Tibial nerve (tissue), 4 donors: Measurements from ENCODE around the gene COL4A1. TPM values are rescaled to one million over a fixed set of nuclear protein-coding genes. Genes with fewer than 3 reads are reported as not detected.

Experiments used
- DNase-seq, 2 donors: peaks; one replicate each; pipeline ENCODE4 v3.0.0-alpha.2; 2019; ENCODE audit warnings: low spot score in 2 of 2
- H3K27ac ChIP-seq, 4 donors: fragments of 200-600 bp; sonication (generic) in 3 of 4; one replicate each; pipeline ENCODE4 v1.5.1; 2017 to 2019; ENCODE audit warnings: mild to moderate bottlenecking in 1 of 4
- H3K27me3 ChIP-seq, 2 donors: fragments of 200-600 bp; sonication (generic) in 1 of 2; one replicate each; pipeline versions ENCODE4 v1.5.1 to v1.6.0; 2017 to 2019
- H3K36me3 ChIP-seq, 3 donors: fragments of 200-600 bp; sonication (generic); one replicate each; pipeline ENCODE4 v1.5.1; 2018 to 2019
- H3K4me1 ChIP-seq, 4 donors: fragments of 200-600 bp; sonication (generic) in 3 of 4; one replicate each; pipeline ENCODE4 v1.5.1; 2017 to 2019
- H3K4me3 ChIP-seq, 4 donors: fragments of 200-600 bp; sonication (generic) in 3 of 4; one replicate each; pipeline ENCODE4 v1.5.1; 2017 to 2019; ENCODE audit warnings: mild to moderate bottlenecking in 1 of 4, moderate library complexity in 1 of 4
- H3K9me3 ChIP-seq, 4 donors: fragments of 200-600 bp; sonication (generic) in 3 of 4; one replicate each; pipeline ENCODE4 v1.5.1; 2017 to 2019
- EP300 ChIP-seq, 2 donors: sonication (generic); formaldehyde crosslinking; IDR thresholded peaks; one replicate each; pipeline ENCODE4 v1.6.1; 2017; ENCODE audit warnings: antibody characterized with exemption in 2 of 2, mild to moderate bottlenecking in 1 of 2
- POLR2A ChIP-seq, 2 donors: fragments of 450-650 bp; IDR thresholded peaks; one replicate each; pipeline ENCODE4 v1.6.1; 2017; ENCODE audit warnings: antibody characterized with exemption in 2 of 2, mild to moderate bottlenecking in 2 of 2, moderate library complexity in 2 of 2
- WGBS, 2 donors: methylation state at CpG; one replicate each; pipeline ENCODE4 v1.1.5; 2018; 5-methylcytosine and 5-hydroxymethylcytosine counted together
- total RNA-seq, 4 donors: library from RNA; depleted of rRNA; stranded (reverse); fragments of >200 nt; gene quantifications; one replicate each; pipeline ENCODE4 v1.1.0, GENCODE V29; 2016
- TF ChIP-seq, protein P1 (sequence below), 5 experiments: fragments of 200-600 bp in 3 of 5; fragments of 450-650 bp in 2 of 5; sonication (generic) in 3 of 5; IDR thresholded peaks; one replicate each; pipeline ENCODE4 v1.5.1; 2016 to 2019; ENCODE audit warnings: antibody characterized with exemption in 5 of 5, mild to moderate bottlenecking in 3 of 5, moderate library complexity in 2 of 5

The COL4A1 gene
- total RNA-seq, 4 donors from 2014 or later = 385 to 583 (median 526) TPM

DNA sequence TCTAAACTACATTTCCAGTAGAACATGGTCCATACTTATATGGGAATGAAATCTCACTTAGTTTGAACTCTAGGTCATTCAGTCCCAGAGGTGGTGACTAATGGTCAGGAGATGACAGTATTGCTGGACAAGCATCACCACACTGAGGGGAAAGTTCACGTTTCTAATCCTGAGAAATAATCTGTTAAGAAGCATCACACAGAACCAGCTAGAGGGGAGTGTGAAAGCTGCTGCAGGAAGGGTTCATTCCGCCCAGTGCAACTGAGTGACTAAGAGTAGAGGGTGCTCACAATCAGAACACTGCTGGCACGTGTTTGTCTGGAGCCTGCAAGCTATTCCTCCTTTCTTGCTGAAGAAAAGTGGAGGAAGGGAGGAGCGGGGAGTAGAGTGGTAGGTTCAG, 2.7 kb downstream of the COL4A1 start:
- H3K27ac ChIP-seq = peak overlapping the region; percentile 83 to 98 (median 94)
- H3K27me3 ChIP-seq = no peaks in the 10 kb centered on the region
- H3K9me3 ChIP-seq = no peaks in the 10 kb centered on the region
- H3K4me3 ChIP-seq = peak overlapping the region; percentile 61 to 96 (median 82)
- peak; percentile 1 to 76 for TF ChIP-seq EP300 (IDR thresholded peaks at IDR 0.05)
- peak in 1 of 2 donors; percentile 16 for TF ChIP-seq POLR2A (IDR thresholded peaks at IDR 0.05)
- TF ChIP-seq, protein P1, sequence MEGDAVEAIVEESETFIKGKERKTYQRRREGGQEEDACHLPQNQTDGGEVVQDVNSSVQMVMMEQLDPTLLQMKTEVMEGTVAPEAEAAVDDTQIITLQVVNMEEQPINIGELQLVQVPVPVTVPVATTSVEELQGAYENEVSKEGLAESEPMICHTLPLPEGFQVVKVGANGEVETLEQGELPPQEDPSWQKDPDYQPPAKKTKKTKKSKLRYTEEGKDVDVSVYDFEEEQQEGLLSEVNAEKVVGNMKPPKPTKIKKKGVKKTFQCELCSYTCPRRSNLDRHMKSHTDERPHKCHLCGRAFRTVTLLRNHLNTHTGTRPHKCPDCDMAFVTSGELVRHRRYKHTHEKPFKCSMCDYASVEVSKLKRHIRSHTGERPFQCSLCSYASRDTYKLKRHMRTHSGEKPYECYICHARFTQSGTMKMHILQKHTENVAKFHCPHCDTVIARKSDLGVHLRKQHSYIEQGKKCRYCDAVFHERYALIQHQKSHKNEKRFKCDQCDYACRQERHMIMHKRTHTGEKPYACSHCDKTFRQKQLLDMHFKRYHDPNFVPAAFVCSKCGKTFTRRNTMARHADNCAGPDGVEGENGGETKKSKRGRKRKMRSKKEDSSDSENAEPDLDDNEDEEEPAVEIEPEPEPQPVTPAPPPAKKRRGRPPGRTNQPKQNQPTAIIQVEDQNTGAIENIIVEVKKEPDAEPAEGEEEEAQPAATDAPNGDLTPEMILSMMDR (IDR thresholded peaks at IDR 0.05) = no peak
- no peaks in the 10 kb centered on the region for H3K36me3 ChIP-seq
- H3K4me1 ChIP-seq = peaks cover 0 to 65% (median 33%) of the 10 kb centered on the region in 4 donors
- peak in 1 of 2 donors; percentile 47 for DNase-seq
- 18 to 40% methylated on average over 4 of the region's 4 CpGs for WGBS, 2 donors

DNA sequence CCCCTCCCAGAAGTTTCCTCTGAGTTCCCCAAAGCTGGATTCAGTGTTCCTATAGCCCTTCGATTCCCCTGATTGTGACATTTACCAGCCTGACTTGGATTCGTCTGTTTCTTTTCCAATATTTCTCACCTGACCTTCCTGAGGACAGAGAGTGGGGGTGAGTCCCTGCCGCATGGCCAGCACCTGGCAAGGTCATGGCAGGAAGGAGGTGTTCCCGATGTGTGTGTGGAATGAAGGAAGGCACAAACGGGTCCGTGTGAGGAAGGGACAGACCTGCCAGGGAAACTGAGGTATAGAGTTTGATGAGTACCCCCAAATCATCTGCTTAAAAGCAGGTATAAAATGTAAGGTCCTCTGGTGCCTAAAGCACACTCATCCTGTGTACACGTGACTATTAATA, 3.3 kb downstream of the COL4A1 start:
- H3K27me3 ChIP-seq = no peaks in the 10 kb centered on the region
- no peaks in the 10 kb centered on the region for H3K9me3 ChIP-seq
- peaks cover 0 to 67% (median 35%) of the 10 kb centered on the region in 4 donors for H3K4me1 ChIP-seq
- peak overlapping the region in 3 of 4 donors; percentile 6 to 98 (median 97) for H3K27ac ChIP-seq
- WGBS, 2 donors = 68 to 73% methylated on average over 7 of the region's 7 CpGs
- H3K36me3 ChIP-seq = no peaks in the 10 kb centered on the region
- H3K4me3 ChIP-seq = peak overlapping the region in 1 of 4 donors; percentile 96
- DNase-seq = no peak
- TF ChIP-seq EP300 (IDR thresholded peaks at IDR 0.05) = peak in 1 of 2 donors; percentile 6
- TF ChIP-seq, protein P1 (IDR thresholded peaks at IDR 0.05) = no peak

GRCh38 chr13:110302997-110303396, 4.0 kb downstream of the COL4A1 start:
- Histone ChIP-seq H3K27ac (peak overlapping the region in 3 of 4 donors; percentile 6 to 98 (median 97)), H3K36me3 (no peaks in the 10 kb centered on the region), H3K4me1 (peaks cover 0 to 74% (median 39%) of the 10 kb centered on the region in 4 donors), H3K9me3 (no peaks in the 10 kb centered on the region), H3K4me3 (peak overlapping the region in 1 of 4 donors; percentile 96), H3K27me3 (no peaks in the 10 kb centered on the region)
- TF ChIP-seq POLR2A (IDR thresholded peaks at IDR 0.05) = no peak
- TF ChIP-seq, protein P1 (IDR thresholded peaks at IDR 0.05) = no peak
- no peak for TF ChIP-seq EP300 (IDR thresholded peaks at IDR 0.05)
- WGBS, 2 donors = 84 to 88% methylated on average over 2 of the region's 2 CpGs
- DNase-seq = no peak

DNA sequence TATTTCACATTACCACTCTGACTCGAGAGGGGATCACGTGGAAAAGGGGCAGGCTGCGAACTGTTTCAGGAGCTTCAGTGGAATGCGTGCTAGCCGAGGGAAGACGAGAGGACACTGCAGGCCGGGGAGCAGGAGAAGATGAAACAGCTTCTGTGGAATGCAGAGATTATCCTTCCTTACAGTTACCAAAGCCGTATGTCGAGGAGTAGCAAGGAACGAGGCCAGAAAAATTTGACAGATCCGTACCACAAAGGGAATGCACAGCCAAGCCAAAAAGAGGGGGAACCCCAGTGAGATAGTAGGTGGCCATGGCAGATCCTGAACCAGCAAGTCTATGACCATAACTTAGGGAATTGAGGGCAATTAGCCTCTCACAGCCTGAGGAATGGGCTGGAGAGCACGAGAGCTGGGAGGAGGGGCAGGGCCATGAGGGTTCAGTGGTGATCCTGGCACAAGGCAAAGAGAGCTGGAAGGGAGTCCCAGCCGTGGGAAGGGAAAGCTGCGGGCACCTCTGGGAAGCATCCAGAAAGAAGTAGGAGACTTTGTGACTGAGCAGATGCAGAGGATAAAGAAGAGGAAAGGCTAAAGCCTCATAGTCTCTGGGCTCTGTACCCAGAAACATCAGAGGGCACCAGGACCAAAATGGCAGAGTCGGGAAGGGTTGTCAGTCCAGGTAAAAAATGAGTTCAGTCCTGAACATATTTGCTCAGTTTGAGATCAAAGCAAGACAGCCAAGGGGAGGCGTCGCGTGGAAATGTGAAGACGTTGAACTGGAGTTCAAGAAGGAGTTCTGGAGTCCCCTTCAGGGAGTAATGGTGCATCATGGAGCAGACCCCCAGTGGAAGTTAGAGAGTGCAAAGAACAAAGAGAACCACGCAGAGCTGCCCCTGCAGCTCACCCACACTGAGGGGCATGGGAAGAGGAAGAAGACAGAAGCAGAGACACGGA, 5.1 kb downstream of the COL4A1 start:
- no peak for DNase-seq
- WGBS, 2 donors = 58 to 61% methylated on average over 21 of the region's 21 CpGs
- H3K36me3 ChIP-seq = no peaks in the 10 kb centered on the region
- peak in 1 of 2 donors; percentile 4 for TF ChIP-seq EP300 (IDR thresholded peaks at IDR 0.05)
- TF ChIP-seq, protein P1 (IDR thresholded peaks at IDR 0.05) = no peak
- TF ChIP-seq POLR2A (IDR thresholded peaks at IDR 0.05) = no peak
- H3K27me3 ChIP-seq = no peaks in the 10 kb centered on the region
- H3K4me3 ChIP-seq = peak overlapping the region in 1 of 4 donors; percentile 24
- peaks cover 0 to 85% (median 47%) of the 10 kb centered on the region in 4 donors for H3K4me1 ChIP-seq
- no peaks in the 10 kb centered on the region for H3K9me3 ChIP-seq
- H3K27ac ChIP-seq = peak overlapping the region; percentile 21 to 98 (median 71)

DNA sequence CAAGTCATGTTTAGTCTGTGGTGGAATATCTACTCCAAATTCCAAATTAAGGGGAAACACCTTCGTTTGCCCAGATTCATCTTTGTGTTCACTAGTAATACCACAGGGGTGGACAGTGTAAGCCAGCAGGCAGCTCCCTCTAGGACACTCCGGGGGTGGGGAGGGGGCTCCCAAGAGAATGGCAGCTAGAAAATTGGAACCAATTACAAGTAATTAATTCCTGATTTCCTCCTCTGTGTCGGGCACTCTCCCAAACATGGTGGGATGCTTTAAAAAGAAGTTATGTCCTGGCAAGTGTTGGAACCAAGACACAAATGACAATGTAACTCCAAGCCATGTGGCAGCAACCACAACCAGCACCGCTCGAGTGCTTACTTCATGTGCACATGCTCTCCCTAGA, 5.9 kb downstream of the COL4A1 start:
- Histone ChIP-seq H3K4me3 (peak overlapping the region in 1 of 4 donors; percentile 24), H3K4me1 (peaks cover 0 to 92% (median 54%) of the 10 kb centered on the region in 4 donors)
- WGBS, 2 donors = 39 to 43% methylated on average over 5 of the region's 5 CpGs

More for the DNA sequence above, 5.9 kb downstream of the COL4A1 start:
- Histone ChIP-seq H3K27ac (peak overlapping the region; percentile 45 to 98 (median 72)), H3K36me3 (no peaks in the 10 kb centered on the region), H3K9me3 (no peaks in the 10 kb centered on the region), H3K27me3 (no peaks in the 10 kb centered on the region)
- TF ChIP-seq EP300 (IDR thresholded peaks at IDR 0.05) (no peak), POLR2A (IDR thresholded peaks at IDR 0.05) (no peak)
- TF ChIP-seq, protein P1 (IDR thresholded peaks at IDR 0.05) = no peak
- no peak for DNase-seq
